Urinary bladder (tissue), 4 donors: ENCODE data around the gene NAGS. TPM values are rescaled to one million over a fixed set of nuclear protein-coding genes. Genes with fewer than 3 reads are reported as not detected.
A peak's percentile ranks its signal among the peaks of the same experiment; 100 is the strongest.
"Not testable (repeated sequence)": the region's sequence is repeated elsewhere in the genome, so short reads cannot be mapped to it uniquely, and the experiment has no call there.

Source experiments
- DNase-seq: peaks from one replicate; pipeline ENCODE4 v3.0.0-alpha.2; 2015; ENCODE audit errors: extremely low spot score
- H3K27ac ChIP-seq: one replicate; pipeline ENCODE4 v1.5.1; 2013; ENCODE audit warnings: low read depth, mild to moderate bottlenecking, moderate library complexity
- H3K36me3 ChIP-seq: one replicate; pipeline ENCODE4 v1.6.1; 2013; ENCODE audit warnings: mild to moderate bottlenecking, moderate library complexity; ENCODE audit not compliant: insufficient read depth
- H3K4me1 ChIP-seq: one replicate; pipeline ENCODE4 v1.6.1; 2013; ENCODE audit warnings: mild to moderate bottlenecking, moderate library complexity; ENCODE audit not compliant: insufficient read depth
- H3K4me3 ChIP-seq: one replicate; pipeline ENCODE4 v1.5.1; 2013; ENCODE audit warnings: low read depth, low read length
- WGBS: extraction: QIAGEN DNeasy Blood & Tissue Kit; methylation state at CpG from one replicate; pipeline ENCODE4 v1.1.7; 2013; 5-methylcytosine and 5-hydroxymethylcytosine counted together
- polyA plus RNA-seq: library from polyadenylated mRNA; stranded (reverse); fragments of 200-250 nt; gene quantifications from one replicate; pipeline ENCODE4 v1.2.3, GENCODE V29; 2013
- total RNA-seq: library from RNA; depleted of rRNA; stranded (reverse); fragments of >200 nt; gene quantifications from one replicate; pipeline ENCODE4 v1.2.3, GENCODE V29; 2014
- donor health status: healthy with polysubstance abuse.
- donor health status: healthy.

The NAGS gene, protein sequence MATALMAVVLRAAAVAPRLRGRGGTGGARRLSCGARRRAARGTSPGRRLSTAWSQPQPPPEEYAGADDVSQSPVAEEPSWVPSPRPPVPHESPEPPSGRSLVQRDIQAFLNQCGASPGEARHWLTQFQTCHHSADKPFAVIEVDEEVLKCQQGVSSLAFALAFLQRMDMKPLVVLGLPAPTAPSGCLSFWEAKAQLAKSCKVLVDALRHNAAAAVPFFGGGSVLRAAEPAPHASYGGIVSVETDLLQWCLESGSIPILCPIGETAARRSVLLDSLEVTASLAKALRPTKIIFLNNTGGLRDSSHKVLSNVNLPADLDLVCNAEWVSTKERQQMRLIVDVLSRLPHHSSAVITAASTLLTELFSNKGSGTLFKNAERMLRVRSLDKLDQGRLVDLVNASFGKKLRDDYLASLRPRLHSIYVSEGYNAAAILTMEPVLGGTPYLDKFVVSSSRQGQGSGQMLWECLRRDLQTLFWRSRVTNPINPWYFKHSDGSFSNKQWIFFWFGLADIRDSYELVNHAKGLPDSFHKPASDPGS
- 0.90 TPM for total RNA-seq
- 2.1 TPM for polyA plus RNA-seq

DNA sequence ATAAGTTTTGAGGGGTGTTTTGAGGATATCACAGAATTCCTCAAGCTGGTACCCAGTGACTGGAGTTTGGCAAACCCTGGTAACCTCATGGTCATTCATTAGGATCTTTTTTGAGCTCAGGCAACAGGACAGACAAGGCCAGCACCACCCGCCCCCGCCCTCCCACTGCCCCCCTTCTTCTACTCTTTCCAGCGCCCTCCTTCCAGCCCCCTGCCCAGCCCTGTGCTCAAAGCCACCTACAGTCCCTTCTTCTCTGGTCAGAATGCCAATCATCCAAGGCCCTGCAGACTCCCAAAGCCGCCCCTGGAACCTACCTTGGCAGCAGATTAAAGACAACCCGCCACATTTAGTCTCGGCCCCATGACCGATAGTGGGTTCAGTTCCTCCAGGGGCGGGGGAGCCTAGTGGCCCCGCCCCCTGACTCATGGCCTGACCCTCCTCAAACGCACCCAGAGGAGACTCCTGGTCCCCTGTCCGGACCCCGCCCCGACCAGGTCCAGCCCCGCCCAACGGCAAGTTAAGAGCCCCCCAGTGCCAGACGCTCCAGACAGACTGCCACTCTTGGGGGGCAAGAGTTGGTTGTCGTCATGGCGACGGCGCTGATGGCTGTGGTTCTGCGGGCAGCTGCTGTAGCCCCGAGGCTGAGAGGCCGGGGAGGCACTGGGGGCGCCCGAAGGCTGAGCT, at the start of gene NAGS:
NAGS (plus strand) TSS at position 546 of the 684 bp plus-strand sequence; CDS start at position 588, 42 bp downstream.
- H3K4me1 ChIP-seq: peaks cover 3% of the 10 kb centered on the region
- DNase-seq: no peak
- H3K4me3 ChIP-seq: peak within 1 kb of the TSS; percentile 1
- H3K27ac ChIP-seq: no peak within 1 kb of the TSS
- H3K36me3 ChIP-seq: no peaks in the 10 kb centered on the region
- 10% methylated on average over 25 of the region's 25 CpGs for WGBS

DNA sequence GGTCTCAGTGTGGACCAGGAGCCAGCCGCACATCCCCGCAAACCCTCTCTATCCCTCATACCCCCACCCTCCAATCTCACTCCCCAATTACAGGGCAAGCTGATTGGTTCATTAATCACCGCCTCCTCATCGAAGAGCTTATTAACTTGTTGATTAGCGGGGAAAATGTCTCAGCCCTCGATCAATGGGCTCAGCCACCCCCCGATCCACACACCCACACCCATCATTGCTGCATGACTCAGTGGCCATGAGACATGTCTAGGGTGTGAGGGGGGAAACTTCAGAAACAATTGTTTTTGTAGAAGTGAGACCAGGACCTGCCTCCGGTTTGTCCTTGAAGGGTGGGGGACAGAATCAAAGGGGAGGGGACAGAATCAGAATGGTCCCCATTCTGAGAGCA, 48.2 kb upstream of the NAGS start:
- DNase-seq: no peak
- WGBS: 76% methylated on average over 8 of the region's 8 CpGs
- Histone ChIP-seq H3K4me1 (no peaks in the 10 kb centered on the region), H3K4me3 (no peak overlapping the region), H3K27ac (no peak overlapping the region), H3K36me3 (no peaks in the 10 kb centered on the region)

DNA sequence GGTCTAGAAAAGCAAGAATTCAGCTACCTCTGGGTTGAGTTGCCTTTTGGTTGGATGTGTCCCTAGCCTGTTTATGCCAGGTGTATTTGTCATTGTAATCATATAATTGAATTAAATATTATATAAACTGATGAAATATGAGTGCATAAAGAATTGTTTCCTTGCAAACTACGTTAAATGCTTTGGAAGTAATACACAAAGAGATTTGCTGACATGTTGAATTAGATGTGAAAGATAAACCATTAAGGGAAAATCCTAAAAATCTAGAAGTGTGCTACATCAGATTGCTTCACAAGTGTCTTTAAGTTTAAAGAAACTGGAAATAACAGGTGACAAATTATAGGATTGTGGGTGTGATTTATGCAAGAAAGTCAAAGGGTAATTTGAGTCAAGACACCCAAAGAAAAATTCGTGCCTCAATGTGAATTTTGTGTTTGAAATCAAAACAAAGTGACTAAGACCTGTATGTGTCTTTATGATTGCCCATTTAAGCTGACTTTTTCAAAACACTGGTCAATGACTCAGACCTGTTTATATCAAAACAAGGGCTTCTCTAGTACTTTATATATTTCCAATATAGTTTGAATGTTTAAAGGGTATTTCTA, 45.6 kb upstream of the NAGS start:
- H3K4me3 ChIP-seq: no peak overlapping the region
- H3K36me3 ChIP-seq: no peaks in the 10 kb centered on the region
- no peak overlapping the region for H3K27ac ChIP-seq
- 64% methylated on average over 2 of the region's 2 CpGs for WGBS
- no peaks in the 10 kb centered on the region for H3K4me1 ChIP-seq
- no peak for DNase-seq

DNA sequence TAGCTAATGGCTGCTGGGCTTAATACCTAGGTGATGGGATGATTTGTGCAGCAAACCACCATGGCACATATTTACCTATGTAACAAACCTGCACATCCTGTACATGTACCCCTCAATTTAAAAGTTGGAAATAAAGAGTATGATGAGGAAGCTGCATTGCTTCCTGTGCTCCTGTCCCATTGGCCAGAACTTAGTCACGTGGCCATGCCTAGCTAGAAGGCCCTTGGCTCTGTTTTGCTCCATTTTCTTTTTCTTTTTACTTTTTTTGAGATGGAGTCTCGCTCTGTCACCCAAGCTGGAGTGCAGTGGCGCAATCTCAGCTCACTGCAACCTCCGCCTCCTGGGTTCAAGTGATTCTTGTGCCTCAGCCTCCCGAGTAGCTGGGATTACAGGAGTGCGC, 43.1 kb upstream of the NAGS start:
- not testable (repeated sequence) for DNase-seq, H3K4me3 ChIP-seq, H3K27ac ChIP-seq, H3K4me1 ChIP-seq, H3K36me3 ChIP-seq
- 90% methylated on average over 6 of the region's 6 CpGs for WGBS

DNA sequence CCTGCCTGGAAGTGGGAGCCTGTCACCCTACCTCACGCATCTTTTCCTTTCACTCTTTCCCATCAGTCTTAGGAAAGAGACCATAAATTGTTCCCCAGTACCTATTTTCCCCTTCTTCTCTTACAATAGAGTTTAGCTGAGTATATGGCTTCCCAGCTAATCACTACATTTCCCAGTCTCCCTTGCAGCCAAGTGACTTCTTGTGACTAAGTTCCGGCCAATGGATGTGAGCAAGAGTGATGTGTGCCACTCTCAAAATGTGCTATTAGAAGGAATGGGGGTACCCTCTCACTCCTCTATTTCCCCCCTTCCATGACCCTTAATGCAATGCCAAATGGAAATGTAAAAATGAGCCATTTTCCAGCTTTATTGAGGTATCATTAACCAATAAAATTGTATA, 42.5 kb upstream of the NAGS start:
- no peak overlapping the region for H3K4me3 ChIP-seq
- no peak for DNase-seq
- WGBS: 75% methylated on average over 2 of the region's 2 CpGs
- no peaks in the 10 kb centered on the region for H3K4me1 ChIP-seq
- no peaks in the 10 kb centered on the region for H3K36me3 ChIP-seq
- no peak overlapping the region for H3K27ac ChIP-seq

DNA sequence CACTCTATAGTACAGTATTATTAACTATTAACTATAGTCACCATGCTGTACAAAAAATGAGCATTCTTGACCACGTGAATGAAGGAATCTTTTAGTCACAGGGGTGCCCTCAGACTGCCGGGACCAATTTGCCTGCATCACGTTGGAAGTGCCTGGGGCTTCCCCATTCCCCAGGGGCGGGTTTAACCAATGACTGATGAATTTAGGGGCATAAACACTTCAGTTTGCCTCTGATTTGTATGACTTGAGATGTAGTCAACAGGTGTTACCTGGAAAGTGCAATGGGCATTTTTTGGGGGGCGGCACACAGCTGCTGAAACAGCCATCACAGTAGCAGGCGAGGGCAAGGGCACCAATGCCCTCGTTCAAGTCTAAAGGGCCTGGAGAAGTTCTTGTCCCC, 41.9 kb upstream of the NAGS start:
- DNase-seq: no peak
- H3K27ac ChIP-seq: no peak overlapping the region
- H3K4me1 ChIP-seq: no peaks in the 10 kb centered on the region
- H3K36me3 ChIP-seq: no peaks in the 10 kb centered on the region
- no peak overlapping the region for H3K4me3 ChIP-seq
- 55% methylated on average over 7 of the region's 7 CpGs for WGBS

DNA sequence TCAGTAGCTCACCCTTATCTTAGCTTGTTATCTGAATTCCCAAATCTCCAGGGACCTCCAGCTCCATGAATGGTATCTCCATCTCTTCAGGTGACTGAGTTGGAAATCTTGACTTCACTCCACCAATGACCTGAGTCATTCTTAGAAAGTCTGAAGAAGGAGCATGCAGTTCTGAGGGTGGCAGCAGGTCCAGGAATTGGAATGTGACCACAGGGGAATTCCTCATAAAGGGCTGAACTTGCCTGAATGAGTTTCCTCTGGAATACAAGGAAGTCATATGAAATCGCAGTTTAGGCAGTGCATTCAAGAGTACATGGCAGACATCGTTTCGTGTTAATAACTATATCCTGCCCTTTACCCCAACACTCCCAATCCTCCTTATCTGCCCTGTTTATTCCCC, 38.1 kb upstream of the NAGS start:
- no peak overlapping the region for H3K27ac ChIP-seq
- no peaks in the 10 kb centered on the region for H3K36me3 ChIP-seq
- H3K4me1 ChIP-seq: no peaks in the 10 kb centered on the region
- H3K4me3 ChIP-seq: no peak overlapping the region
- 73% methylated on average over 3 of the region's 3 CpGs for WGBS
- DNase-seq: no peak

DNA sequence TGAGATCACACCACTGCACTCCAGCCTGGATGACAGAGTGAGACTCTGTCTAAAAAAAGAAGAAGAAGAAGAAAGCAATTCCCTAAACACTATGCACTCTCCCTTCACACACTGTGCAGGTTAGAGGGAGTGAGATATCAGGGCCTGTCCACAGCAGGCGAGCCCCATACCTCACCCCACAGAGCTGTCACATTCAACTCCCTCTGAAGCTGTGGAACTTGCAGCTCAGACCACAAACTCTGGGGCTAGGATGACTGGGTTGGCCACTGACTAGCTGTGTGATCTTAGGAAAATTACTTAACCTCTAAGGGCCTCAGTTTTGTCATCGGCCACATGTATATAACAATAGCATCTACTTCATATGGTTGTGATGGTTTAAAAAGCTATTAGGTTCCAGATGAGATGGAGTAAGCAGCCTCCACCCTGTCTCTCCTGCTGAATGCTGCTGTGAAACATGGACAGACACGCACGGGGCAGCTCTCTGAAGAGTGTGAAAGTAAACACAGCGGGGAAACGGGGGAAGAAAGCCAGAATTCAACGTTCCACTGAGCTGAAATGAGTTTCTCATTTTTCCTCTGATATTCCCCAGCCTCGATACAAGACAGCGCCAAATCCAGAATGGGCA, 37.1 kb upstream of the NAGS start:
- Histone ChIP-seq H3K36me3 (no peaks in the 10 kb centered on the region), H3K4me1 (no peaks in the 10 kb centered on the region), H3K4me3 (no peak overlapping the region), H3K27ac (no peak overlapping the region)
- DNase-seq: no peak
- WGBS: 33% methylated on average over 9 of the region's 9 CpGs

DNA sequence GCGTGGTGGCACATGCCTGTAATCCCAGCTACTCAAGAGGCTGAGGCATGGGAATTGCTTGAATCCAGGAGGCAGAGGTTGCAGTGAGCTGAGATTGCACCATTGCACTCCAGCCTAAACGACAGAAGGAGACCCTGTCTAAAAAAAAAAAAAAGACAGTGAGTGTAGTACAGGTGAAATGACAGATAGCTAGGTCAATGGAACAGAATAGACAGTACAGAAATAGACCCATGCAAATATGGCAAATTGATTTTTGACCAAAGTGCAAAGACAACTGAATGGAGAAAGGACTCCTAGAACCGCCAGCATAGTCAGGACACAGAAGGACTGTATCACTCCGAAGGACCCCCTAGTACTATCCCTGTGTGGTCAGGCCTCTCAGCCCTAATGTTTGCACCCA, 34.1 kb upstream of the NAGS start:
- H3K4me1 ChIP-seq: no peaks in the 10 kb centered on the region
- no peak overlapping the region for H3K4me3 ChIP-seq
- no peaks in the 10 kb centered on the region for H3K36me3 ChIP-seq
- no peak overlapping the region for H3K27ac ChIP-seq
- WGBS: 70% methylated on average over 4 of the region's 4 CpGs
- no peak for DNase-seq

DNA sequence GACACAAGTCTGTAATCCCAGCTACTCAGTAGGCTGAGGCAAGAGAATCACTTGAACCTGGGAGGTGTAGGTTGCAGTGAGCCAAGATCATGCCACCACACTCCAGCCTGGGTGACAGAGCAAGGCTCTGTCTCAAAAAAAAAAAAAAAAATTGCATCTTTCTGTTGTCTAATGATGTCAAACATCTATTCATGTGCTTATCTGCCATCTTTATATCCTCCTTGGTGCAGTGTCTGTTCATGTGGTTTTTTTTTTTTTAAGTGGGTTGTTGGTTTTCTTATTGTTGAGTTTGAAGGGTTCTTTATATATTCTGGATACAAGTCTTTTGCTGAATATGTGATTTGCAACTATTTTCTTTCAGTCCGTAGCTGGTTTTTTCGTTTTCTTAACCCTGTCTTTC, 33.0 kb upstream of the NAGS start:
- not testable (repeated sequence) for H3K4me1 ChIP-seq, H3K4me3 ChIP-seq, H3K36me3 ChIP-seq, H3K27ac ChIP-seq, DNase-seq
- 39% methylated on average over 2 of the region's 2 CpGs for WGBS

DNA sequence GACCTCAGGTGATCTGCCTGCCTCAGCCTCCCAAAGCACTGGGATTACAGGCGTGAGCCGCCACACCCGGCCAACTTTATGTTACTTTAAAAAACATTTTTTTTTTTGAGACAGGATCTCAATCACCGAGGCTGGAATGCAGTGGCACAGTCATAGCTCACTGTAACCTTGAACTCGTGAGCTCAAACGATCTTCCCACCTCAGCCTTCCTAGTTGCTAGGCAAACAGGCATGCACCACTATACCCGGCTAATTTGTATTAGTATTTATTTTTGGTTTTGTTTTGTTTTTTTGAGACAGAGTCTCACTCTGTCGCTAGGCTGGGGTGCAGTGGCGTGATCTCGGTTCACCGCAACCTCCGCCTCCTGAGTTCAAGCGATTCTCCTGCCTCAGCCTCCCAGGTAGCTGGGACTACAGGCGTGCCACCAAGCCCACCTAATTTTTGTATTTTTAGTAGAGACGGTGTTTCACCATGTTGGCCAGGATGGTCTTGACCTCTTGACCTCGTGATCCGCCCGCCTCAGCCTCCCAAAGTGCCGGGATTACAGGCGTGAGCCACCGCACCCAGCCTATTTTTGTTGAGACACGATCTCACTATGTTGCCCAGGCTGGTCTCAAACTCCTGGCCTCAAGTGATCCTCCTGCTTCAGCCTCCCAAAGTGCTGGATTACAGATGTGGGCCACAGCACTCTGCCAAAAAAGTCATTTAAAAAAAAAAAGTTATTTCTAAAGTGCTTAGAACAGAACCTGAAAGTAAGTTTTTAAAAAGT, 31.8 kb upstream of the NAGS start:
- H3K4me3 ChIP-seq, H3K27ac ChIP-seq, H3K36me3 ChIP-seq, DNase-seq, H3K4me1 ChIP-seq: not testable (repeated sequence)
- WGBS: 85% methylated on average over 22 of the region's 22 CpGs

DNA sequence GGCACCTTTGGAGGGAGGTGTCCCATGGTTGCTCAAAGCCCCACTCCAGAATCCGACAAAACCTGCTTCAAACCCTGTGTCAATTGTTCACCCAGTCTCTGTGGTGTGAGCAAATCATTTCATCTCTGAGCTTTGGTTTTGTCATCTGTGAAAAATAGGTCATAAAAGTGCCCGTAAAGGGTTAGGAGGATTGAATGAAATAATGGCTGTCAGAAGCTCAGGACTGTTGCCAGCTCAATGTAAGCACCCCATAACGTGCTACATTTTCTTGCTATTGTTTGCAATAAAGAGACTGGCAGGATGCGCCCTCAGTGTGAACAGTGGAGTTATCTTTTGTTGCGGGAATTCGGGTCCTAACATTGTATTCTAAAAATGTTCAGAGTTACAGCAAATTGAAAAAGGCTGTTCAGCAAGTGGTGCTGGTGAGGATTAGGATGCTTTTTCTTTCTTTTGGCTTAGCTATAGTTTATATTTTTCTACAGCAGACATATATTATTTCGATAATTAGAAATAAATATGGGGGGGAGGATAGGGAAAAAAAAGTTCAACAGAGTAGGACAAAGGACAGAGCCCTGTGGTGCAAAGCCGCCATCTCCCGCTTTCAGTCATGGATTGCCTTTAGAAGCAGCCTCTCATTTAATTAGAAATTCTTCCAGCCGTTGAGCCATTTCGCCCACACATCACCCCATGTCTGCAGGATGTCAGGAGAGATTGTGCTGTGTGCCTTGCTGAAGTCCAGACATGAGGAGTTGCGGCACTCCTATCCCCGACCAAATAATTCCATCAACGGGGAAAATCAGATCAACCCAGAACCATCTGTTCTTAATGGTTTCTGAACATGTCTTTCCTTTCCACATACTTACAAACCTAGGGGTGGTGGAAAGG, 29.8 kb upstream of the NAGS start:
- no peak for DNase-seq
- H3K4me3 ChIP-seq: no peak overlapping the region
- WGBS: 41% methylated on average over 14 of the region's 14 CpGs
- no peaks in the 10 kb centered on the region for H3K36me3 ChIP-seq
- no peaks in the 10 kb centered on the region for H3K4me1 ChIP-seq
- H3K27ac ChIP-seq: no peak overlapping the region
